CD4-positive, alpha-beta T cell treated with Interleukin-17A for 1 hour (primary cell): Measurements from ENCODE around the gene EML3.
"Not testable (repeated sequence)": the region's sequence is repeated elsewhere in the genome, so short reads cannot be mapped to it uniquely, and the experiment has no call there.

Experiments used
- DNase-seq: peaks from one replicate; pipeline ENCODE4 v3.0.0-alpha.2; 2020

Gene EML3

DNA sequence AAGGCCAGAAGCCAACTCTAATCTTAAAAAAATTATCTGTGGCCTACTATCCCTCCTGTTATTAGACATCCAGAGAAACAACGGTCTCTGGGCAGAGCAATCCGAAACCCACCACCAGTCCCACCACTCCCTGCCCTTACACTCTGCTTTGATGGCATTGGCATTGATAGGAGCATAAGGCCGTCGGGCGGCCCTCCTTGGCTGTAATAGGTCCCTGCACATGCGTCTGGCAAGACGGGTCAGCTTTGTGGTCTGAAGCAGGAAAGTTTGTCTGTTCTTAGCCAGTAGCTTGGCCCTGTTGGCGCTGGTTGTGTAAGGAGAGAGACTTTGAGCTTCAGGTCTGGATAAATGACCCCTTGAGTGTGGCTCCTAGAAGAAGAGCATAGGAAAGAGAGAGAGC lies 17.5 kb downstream of the EML3 start:
- no peak for DNase-seq

DNA sequence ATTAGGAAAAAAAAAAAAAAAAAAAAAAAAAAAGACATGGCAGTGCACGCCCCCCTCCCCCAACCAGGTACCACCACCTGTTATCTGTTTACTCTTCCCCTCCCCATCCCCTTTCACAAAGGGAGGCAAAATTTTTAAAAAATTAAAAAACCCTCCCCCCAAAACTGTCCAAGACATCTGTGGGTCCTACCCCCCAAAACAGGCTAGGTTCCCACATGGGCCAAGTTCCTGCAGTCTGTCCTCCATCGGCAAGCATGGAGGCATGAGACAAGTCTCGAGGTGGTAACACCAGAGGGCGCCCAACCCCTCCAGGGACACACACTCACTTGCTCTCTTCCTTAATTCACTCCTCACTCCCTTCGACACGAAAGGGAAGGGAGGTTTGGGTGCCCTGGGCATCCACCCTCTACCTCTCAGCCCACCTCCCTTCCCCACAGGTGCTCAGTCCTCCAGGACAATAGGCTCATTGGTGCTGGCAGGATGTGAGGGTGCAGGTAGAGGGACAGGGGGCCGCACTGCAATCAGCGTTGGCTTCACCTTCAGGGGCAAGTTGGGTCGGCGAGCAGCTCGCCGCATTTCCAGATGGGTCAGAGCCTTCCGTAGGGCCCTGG lies 19.0 kb downstream of the EML3 start:
- peak; percentile 85 for DNase-seq

DNA sequence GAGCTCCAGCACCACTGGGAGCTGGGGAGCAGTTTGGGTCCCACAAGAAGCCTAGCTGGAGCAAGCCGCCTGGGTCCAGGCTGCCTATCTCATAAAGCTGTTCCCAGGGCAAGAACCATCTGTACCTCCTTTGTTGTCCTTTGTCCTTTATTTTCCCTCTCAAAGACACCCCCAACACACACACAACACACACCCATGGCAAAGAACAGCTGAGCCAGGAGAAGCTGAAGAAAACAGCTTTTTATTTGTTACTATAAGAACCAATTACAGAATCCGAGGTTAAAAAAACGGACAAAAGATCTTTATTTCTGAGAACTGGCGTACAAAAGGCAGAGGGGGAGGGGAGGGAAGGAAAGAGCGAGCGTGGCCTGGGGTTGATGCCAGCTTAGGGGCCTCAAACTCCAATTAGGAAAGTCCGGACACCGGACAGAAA lies 19.6 kb downstream of the EML3 start:
- no peak for DNase-seq

DNA sequence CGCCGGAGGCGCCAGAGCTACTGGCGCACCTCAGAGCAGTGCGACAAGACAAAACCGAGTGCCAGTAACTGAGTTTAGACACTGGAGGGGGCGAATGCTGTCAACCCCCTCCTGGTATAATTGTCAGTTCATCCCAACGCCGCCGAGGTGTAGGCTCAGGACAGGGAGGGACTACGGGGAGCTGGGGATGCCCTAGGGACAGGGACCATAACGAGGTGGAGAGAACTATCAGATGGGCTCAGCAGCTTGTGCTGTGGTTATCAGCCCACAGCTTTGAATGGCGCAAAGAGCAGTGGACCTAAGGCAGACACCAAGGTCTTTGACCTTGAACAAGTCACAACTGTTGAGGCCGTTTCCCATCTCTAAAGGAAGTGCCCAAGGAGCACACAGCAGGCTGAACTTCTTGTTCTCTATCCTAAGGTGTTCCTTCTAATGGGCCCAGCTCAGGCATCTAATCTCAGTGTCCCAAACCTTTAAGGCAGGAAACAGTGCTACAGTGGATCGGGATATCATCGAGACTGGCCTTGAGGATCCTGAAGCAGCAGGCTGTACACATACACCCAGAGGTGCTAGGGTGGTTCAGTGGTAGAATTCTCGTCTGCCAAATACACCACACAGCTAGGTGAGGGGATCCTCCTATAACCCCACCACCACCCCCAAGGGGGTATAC lies 20.3 kb downstream of the EML3 start:
- DNase-seq = no peak

DNA sequence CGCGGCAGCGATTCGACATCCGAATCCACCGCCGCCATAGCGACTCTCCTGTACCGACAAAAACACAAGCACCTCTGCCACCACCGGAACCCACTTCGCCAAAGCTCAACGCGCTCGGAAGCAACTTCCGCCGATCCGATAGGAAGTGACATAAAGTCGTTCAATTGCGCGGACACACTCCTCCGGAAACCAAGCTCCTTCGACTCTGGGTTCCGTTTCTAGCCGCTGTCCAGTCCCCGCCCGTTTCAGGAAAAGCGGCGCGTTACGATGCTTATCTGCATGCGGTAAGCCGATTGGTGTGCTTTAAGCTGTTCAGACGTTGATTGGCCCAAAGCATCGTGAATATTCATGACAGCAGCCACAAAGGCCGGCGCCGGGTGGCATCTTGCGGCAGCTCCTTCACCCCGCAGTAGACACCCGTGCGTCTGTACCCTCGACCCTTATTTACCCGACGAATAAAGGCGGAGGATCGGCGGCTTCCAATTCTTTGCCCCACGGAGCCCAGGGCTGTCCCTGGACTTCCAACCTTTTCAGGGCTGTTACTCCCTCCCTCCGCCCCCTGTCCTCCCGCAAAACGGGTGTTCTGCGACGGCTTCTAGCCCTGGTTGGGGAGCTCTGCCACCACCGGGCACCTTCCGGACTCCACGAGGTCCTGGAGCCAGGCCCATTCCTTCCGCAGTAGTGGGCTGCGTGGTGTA lies 21.0 kb downstream of the EML3 start, which contains the start of gene TUT1:
Gene TUT1, minus strand, starts transcription at position 76 of the 698 bp plus-strand sequence. Its CDS starts 38 bp downstream, at position 38.
- peak; percentile 99 for DNase-seq

DNA sequence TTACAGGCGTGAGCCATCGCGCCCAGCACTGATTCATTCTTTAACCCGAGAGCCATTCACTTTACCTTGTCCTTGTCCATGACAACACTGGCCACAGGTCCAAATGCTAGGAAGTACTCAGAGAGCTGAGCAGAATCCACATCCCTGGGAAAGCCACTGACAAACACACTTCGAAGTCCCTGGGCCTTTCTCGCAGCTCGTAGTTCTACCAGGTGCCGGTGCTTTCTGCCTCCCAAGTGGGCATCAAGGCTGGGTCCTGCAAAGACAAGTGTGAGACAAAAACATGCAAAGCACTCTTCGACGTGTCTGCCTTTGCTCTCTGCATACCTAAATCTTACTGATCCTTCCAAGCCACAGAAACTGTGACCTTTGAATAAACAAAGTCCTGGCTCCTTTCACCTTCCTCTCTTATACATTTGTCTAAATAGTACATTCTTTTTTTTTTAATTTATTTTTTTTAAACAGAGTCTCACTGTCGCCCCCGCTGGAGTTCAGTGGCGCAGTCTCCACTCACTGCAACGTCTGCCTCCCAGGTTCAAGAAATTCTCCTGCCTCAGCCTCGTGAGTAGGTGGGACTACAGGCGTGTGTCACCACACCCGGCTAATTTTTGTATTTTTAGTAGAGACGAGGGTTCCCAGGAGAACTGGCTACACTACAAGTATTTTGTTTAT lies 23.5 kb downstream of the EML3 start:
- DNase-seq = peak; percentile 35

DNA sequence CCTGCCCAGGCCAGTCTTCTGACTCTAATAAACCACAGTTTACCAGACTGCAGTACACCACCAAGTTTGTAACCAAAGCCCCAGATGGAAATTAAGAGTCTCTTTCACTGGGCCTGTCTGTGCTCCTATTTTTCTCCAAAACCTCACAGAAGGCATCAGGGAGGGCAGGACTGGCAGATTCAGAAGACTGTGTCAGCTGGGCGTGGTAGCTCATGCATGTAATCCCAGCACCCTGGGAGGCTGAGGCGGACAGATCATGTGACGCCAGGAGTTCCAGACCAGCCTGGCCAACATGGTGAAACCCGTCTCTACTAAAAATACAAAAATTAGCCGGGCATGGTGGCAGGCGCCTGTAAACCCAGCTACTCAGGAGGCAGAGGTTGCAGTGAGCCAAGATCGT lies 27.2 kb downstream of the EML3 start:
- DNase-seq = not testable (repeated sequence)

DNA sequence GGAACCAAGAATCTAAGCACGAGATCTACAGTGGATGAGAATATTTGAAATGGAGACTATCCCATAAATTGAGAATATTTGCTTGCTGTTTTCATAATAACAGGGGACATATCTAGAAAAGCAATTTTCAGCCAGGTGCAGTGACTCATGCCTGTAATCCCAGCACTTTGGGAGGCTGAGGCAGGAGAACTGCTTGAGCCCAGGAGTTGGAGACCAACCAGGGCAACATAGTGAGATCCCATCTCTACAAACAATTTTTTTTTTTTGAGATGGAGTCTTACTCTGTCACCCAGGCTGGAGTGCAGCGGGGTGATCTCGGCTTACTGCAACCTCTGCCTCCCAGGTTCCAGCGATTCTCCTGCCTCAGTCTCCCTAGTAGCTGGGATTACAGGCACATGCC lies 30.8 kb downstream of the EML3 start:
- DNase-seq = not testable (repeated sequence)

DNA sequence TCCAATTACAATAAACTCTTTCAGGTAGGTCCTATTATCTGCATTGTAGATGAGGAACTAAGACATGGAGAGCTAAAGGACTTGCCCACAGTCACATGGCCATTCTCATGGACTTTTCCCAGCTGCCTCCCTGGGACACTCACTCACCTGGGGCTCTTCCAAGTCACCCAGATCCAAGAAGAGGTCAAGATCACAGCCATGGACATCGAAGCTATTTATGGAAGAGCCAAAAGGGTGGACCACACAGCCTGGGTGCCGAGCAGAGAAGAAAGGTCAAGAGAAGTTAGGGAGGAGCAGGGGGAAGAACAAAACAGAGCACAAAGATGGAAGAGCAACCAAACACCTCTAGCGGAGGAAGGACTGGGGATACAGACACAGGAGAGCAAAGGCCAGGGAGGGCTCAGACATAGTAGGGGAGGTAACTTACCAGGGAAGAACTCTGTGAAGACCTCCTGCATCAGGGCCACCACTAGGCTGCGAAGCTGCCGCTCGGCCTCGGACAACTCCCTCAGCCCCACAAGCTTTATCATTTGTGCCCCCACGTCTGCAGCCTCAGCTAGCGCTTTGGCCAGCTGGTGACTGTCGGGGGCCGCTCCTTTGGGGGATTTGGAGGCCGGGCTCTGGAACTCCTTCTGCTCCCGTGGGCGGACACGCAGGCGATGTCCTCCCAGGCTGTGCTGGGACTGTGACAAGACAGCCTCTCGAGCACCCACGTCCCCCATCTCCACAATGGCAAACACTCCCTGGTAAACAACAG lies 31.4 kb downstream of the EML3 start:
- DNase-seq = no peak

DNA sequence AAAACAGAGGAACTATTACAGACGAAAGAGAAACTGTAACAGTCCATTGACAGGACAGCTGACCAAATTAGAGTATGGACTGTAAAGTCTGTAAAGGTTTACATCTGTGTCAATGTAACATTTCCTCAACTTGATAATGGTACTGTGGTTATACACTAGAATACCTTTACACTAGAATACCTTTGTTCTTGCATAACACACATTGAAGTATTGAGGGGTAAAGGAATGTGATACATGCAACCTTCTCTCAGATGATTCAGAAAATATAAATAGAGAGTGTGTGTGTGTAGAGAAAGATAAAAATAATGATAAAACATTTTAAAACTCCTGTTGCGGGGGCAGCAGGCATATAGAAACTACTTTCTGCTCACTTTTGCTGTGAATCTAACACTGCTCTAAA lies 33.3 kb downstream of the EML3 start:
- DNase-seq = no peak

DNA sequence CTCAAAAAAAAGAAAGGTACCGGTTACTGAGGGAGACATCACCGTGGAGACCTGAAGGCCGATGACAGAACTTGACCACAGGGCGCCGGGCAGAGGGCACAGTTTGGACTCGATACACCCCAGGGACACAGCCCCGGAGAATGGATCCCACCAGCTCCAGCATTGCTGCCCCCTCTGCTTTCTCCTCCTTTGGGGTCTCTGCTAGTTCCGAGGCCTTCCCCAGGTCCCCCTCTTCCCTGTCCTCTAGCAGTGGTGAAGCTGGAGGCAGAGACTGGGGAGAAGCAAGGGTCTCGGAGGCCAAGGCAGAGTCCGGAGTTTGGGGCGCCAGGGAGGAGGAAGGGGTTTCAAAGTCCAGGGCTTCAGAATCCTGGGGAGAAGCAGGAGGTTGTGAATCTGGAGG lies 34.0 kb downstream of the EML3 start:
- no peak for DNase-seq

DNA sequence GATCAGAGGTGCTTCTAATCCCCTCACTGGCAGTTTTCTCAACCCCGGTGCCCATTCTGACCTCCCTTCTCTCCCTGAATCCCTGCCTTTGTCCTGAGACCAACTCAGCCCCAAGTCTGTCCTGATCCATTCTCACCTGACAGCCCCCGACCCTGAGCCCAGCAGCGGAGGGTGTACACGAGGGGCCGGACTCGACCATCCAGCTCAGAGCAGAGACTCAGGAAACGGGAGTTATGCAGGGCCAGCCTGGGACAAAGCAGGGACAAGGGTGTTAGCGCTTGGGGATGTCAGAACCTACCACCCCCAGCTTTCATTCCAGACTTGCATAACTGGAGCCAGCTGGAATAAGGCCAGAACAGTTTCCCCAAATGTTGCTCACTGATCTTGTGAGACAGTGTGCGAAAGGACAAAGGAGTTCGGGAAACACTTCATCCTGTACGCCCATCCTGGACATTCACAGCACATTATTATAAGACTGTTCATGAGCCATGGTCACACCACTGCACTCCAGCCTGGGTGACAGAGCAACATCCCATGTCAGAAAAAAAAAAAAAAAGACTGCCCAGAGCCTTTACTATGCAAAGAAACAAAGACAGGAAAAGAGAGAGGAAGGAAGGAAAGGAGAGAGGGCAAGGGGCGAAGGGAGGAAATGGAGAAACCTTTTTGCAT lies 35.4 kb downstream of the EML3 start:
- no peak for DNase-seq

DNA sequence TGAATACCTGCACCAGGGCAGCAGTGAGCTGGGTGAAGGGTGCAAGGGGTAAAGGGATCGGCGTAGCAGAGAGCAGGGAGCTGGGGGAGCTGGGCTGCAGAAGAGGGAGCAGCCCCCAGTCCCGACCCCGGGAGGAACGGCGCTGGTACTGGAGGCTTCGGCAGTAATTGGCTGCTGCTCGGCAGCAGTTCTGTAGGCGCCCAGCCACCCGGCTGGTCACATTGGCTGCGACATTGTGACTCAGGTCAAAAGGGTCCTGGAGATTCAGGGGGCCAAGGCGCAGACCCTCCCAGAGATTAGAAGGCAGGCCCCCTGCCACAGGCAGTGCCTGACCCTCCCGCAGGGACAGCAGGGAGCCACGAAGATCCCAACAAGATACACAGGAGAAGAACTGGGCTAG lies 36.7 kb downstream of the EML3 start:
- no peak for DNase-seq

DNA sequence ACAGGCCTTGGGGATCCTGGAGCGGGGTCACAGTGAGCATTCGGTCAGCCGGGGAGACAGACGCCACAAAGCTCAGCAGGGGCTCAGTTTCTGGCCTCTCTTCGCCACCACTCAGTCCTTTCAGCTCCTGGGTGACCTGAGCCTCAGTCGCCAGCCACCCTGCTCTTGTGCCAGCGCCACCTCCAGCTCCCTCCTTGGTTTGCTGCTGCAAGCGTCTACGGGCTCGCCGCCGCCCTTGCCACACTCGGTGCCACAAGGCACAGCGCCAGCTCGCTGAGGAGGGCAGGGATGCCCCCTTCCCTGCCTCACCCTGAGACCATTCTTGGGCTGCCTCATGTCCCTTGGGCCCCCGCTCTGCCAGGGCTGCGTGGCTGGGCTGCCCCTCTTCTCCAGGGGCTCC lies 37.4 kb downstream of the EML3 start:
- no peak for DNase-seq

DNA sequence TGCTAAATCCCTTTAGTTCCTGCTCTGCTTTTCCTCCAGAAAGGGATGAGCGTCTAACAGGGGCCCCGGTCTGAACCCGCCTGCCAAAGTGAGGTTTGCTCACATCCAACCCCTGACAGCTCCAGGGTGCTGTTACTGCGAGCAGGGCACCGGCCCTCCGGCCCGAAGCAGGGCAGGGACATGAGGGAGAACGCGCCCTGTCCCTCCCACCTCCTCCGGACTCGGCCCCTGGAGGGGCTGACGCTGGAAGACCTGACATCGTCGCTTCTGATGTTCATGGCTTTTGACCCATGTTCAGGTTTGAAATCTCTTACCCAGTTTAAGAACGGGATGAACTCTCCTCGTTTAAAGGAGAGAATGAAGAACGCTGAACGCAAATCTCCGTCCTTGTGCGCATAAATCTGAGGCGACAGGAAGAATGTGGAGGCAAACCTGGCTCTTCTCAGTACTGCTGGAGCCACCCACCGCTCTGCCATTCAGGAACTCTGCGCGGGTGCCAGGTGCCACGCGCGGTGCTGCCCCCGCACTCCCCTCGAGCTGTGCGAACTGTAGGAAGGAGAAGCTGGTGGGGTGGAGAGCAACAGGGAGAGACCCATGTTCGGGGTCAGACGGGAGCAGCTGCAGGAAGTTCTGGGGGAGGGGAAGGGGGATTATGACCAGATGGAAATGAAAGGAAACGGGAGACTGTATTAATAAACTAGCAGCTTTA lies 38.1 kb downstream of the EML3 start:
- no peak for DNase-seq

DNA sequence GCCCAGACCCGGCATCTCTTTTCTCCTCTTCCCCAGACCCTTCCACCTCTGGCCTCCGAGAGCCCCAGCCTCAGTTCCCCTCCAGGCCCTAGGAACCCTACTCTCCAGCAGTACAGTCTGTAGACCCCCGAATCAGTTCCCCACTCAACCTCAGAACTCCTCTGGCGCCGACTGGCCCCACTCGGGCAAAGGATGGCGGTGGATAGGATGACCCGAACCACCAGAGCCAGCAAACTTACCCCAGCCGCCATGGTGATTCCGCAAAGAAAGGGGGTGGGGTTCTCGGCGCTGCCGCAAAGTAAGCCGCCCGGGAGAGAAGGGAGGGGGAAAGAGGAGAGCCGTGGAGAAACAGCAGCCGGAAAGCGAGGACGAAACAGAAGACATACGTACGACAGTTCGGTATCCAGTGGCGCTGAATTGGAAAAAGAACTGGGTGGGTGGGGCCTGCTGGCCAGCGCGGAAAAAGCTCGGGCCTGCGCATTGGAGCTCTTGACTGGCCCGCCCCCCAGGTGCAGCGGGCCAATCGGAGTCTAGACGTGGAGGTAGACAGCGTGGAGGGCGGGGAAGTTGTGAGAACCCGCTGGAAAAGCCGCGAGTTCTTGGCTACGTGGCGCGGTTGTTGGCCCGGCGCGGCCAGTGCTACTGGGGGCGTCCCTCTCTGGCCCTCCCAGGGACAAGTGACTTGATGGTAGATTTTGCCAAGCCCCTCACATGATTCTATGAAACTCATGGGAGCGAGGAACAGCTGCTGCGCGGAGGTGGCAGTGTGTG lies 38.8 kb downstream of the EML3 start, which contains the start of gene EEF1G:
Gene EEF1G, minus strand, starts transcription at position 300 of the 771 bp plus-strand sequence. Its CDS starts 49 bp downstream, at position 251.
- DNase-seq = peak; percentile 100

DNA sequence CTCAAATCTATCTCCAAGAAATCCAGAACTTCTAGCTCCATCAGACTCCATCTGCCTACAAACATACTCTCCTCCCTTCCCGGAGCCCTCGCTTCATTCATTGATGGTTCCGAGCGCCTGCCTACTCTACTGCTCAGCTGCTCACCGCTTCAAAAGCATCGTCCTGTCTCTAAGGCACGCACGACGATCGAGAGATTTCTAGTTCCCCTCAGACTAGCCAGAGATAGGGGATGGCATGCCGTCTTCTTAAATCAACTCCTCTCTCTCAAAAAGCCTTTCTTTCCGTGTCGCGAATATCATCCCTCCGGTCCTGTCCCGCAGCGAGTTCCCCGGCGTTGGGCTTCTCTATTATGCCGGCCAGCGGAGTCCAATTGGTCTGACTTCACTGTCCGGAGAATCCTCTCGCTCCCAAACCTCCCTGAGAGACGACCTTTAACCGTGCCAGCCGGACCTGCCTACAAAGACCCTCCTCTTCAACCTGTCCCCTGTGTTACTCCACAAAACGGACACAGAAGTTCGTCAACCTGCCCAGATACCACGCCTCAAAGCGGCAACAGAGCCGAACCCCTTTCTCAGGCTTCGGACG lies 39.5 kb downstream of the EML3 start:
- peak; percentile 42 for DNase-seq

DNA sequence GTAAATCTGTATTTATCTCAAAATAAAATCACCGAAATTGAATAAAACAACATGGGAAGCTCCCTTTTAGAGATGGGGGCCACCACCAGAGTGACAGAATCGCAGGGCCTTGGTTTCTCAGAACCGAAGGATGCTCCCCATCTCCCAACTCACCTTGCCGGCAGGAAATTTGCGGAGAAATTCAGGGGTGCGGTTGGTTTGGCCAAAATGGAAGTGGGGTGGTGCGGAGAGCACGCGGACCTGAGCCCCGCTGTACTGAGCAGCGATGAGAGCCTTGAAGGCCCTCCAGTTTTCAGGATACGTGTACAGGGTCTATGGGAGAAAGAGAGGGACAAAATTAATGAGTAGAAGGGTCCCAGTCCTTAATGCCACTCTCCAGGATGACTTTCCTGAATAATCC lies 40.1 kb downstream of the EML3 start:
- no peak for DNase-seq

DNA sequence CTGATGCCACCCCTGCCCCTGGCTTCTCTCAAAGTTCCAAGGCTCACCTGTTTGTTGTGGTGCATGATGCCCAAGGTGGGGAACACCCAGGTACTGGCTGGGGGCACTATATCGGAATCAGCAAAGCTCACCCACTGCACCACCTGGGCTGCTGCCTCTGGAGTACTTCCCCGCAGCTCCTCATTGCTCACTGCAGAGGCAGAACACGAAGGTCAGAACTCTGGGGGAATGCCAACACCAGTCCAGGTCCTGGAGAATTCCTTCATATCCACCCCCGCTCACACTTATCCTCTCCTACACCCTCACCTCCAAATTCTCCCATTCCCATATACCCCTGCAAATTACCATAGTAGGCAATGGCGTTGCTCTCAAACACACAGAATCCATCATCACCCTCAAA lies 41.1 kb downstream of the EML3 start:
- not testable (repeated sequence) for DNase-seq

DNA sequence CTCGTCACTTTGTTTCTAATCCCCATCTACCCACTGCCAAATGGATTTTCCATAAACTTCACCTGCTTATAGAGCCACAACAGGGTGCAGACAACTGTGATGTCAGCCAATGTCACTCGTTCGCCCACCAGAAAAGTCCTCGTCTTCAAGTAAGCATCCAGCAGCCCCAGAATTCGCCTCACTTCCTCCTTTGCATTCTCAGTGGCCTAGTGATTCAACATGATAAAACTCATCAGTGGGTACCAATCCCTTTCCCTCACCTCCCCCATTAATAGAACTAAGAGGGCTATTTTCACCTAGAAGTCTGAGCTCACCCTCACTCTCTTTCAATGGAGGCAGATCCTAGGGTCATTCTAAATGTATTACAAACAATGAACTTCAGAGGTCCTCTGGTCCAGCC lies 41.7 kb downstream of the EML3 start:
- DNase-seq = not testable (repeated sequence)
